GM19372 (cell line): ENCODE measurements around the gene FANCC.

Experiments
- ATAC-seq: cut with Tn5 transposase; IDR thresholded peaks from one replicate; pipeline ENCODE4 v1.9.1; 2021; ENCODE audit warnings: mild to moderate bottlenecking, low read depth, moderate library complexity; ENCODE audit not compliant: unreplicated experiment

FANCC gene

GRCh38 chr9:95201206-95201605 is 116.3 kb downstream of the FANCC start:
- no peak for ATAC-seq

- no peak for ATAC-seq
These were observed 119.7 kb downstream of the FANCC start for GRCh38 chr9:95197692-95198271.

- ATAC-seq: no peak
These were observed 124.0 kb downstream of the FANCC start for GRCh38 chr9:95193480-95193879.

- no peak for ATAC-seq
These were observed 124.4 kb downstream of the FANCC start for GRCh38 chr9:95193067-95193466.

GRCh38 chr9:95192631-95193030 is 124.9 kb downstream of the FANCC start:
- ATAC-seq: no peak

GRCh38 chr9:95190413-95190812 is 127.1 kb downstream of the FANCC start:
- no peak for ATAC-seq

GRCh38 chr9:95189251-95190098 is 128.0 kb downstream of the FANCC start:
- no peak for ATAC-seq

GRCh38 chr9:95188459-95188858 is 129.1 kb downstream of the FANCC start:
- no peak for ATAC-seq

- ATAC-seq: no peak
These were observed 131.6 kb downstream of the FANCC start for GRCh38 chr9:95185956-95186355.

GRCh38 chr9:95182854-95183563 is 134.5 kb downstream of the FANCC start:
- no peak for ATAC-seq

GRCh38 chr9:95181835-95182234 is 135.7 kb downstream of the FANCC start:
- no peak for ATAC-seq

GRCh38 chr9:95181226-95181818 is 136.2 kb downstream of the FANCC start:
- ATAC-seq: no peak

GRCh38 chr9:95177617-95178016 is 139.9 kb downstream of the FANCC start:
- ATAC-seq: no peak

- no peak for ATAC-seq
These were observed 140.7 kb downstream of the FANCC start for GRCh38 chr9:95176755-95177319.

GRCh38 chr9:95175523-95175922 is 142.0 kb downstream of the FANCC start:
- ATAC-seq: no peak

GRCh38 chr9:95174038-95174437 is 143.5 kb downstream of the FANCC start:
- no peak for ATAC-seq

- ATAC-seq: no peak
These were observed 145.9 kb downstream of the FANCC start for GRCh38 chr9:95171596-95171995.

- ATAC-seq: no peak
These were observed 146.5 kb downstream of the FANCC start for GRCh38 chr9:95171001-95171400.

- ATAC-seq: no peak
These were observed 149.5 kb downstream of the FANCC start for GRCh38 chr9:95167998-95168397.

GRCh38 chr9:95165004-95165403 is 152.5 kb downstream of the FANCC start:
- no peak for ATAC-seq
